Cardiac septum (tissue), 1 donor: ENCODE results near the gene SCAMP1. TPM values are rescaled to one million over a fixed set of nuclear protein-coding genes. Genes with fewer than 3 reads are reported as not detected.

Experiments used
- DNase-seq: peaks from one replicate; pipeline ENCODE4 v3.0.0-alpha.2; 2020; ENCODE audit warnings: low spot score
- intact Hi-C: fragments of 100-400 bp; cut with DNase I; formaldehyde crosslinking; loops from one replicate; pipeline ENCODE4 v1.14.0; 2022
- total RNA-seq: library from RNA; stranded (reverse); fragmentation: NEBNext Ultra II Directional; extraction: Animal tissue kit (Norgen Biotek cat#: 25700); gene quantifications from one replicate; pipeline ENCODE4 v1.2.1, GENCODE V29; 2021
- donor health status: DM: no; HTN: no; CAD: no.

The SCAMP1 gene
- total RNA-seq, 1 donor from 2014 or later = 29.1 TPM

GRCh38 chr5:78483809-78484521 lies 123.5 kb downstream of the SCAMP1 start:
- DNase-seq = no peak
- intact Hi-C loops = no loop called here

GRCh38 chr5:78486218-78486617 lies 125.8 kb downstream of the SCAMP1 start:
- intact Hi-C loops = loop anchor here (5.0 kb wide), 1 partner anchor 41 kb away; no protein-coding TSS in a partner anchor
- no peak for DNase-seq

- DNase-seq = no peak
- intact Hi-C loops = loop anchor here (5.0 kb wide), 1 partner anchor 39 kb away; no protein-coding TSS in a partner anchor
Observed at GRCh38 chr5:78487846-78488245, 127.4 kb downstream of the SCAMP1 start.

- intact Hi-C loops = no loop called here
- no peak for DNase-seq
Observed at GRCh38 chr5:78490709-78491485, 130.5 kb downstream of the SCAMP1 start.

GRCh38 chr5:78492224-78492623 lies 131.8 kb downstream of the SCAMP1 start:
- intact Hi-C loops = no loop called here
- DNase-seq = no peak

GRCh38 chr5:78492650-78493049 lies 132.2 kb downstream of the SCAMP1 start:
- DNase-seq = no peak
- intact Hi-C loops = no loop called here

GRCh38 chr5:78495800-78496199 lies 135.4 kb downstream of the SCAMP1 start:
- no peak for DNase-seq
- intact Hi-C loops = no loop called here

GRCh38 chr5:78496373-78496772 lies 136.0 kb downstream of the SCAMP1 start:
- intact Hi-C loops = no loop called here
- no peak for DNase-seq

GRCh38 chr5:78497573-78498533 lies 137.4 kb downstream of the SCAMP1 start:
- no peak for DNase-seq
- intact Hi-C loops = no loop called here

- intact Hi-C loops = no loop called here
- no peak for DNase-seq
Observed at GRCh38 chr5:78499485-78499884, 139.1 kb downstream of the SCAMP1 start.

- DNase-seq = no peak
- intact Hi-C loops = no loop called here
Observed at GRCh38 chr5:78500028-78500427, 139.6 kb downstream of the SCAMP1 start.

GRCh38 chr5:78500871-78501270 lies 140.5 kb downstream of the SCAMP1 start:
- intact Hi-C loops = no loop called here
- no peak for DNase-seq

GRCh38 chr5:78501411-78502352 lies 141.3 kb downstream of the SCAMP1 start:
- intact Hi-C loops = no loop called here
- no peak for DNase-seq

- DNase-seq = no peak
- intact Hi-C loops = no loop called here
Observed at GRCh38 chr5:78503958-78504653, 143.7 kb downstream of the SCAMP1 start.

- DNase-seq = peak; percentile 90
- intact Hi-C loops = no loop called here
Observed at GRCh38 chr5:78504704-78505677, 144.6 kb downstream of the SCAMP1 start.

- intact Hi-C loops = no loop called here
- no peak for DNase-seq
Observed at GRCh38 chr5:78505860-78506259, 145.4 kb downstream of the SCAMP1 start.
